Activated T-cell treated with anti-CD3 and anti-CD28 coated beads, Interleukin-2, amount 50 U/mL, for 72 hours (primary cell): Measurements from ENCODE around the gene MDGA2. TPM values are rescaled to one million over a fixed set of nuclear protein-coding genes. Genes with fewer than 3 reads are reported as not detected.
"Not testable (repeated sequence)": the region's sequence is repeated elsewhere in the genome, so short reads cannot be mapped to it uniquely, and the experiment has no call there.

Source experiments
- ATAC-seq, 2 donors: fragments of 150-1000 bp; cut with Tn5 transposase; replicated peaks in 1 of 2; 2 replicates each; pipeline ENCODE4 v1.10.0; 2021; ENCODE audit warnings: moderate library complexity in 2 of 2, mild to moderate bottlenecking in 1 of 2
- DNase-seq, 2 donors: peaks; one replicate each; pipeline ENCODE4 v3.0.0; 2021 to 2022; ENCODE audit warnings: mixed read lengths in 1 of 2
- H3K27ac Mint-ChIP-seq: one replicate; pipeline ENCODE4 v1.8.0; 2022; ENCODE audit warnings: mild to moderate bottlenecking, moderate library complexity, mixed read lengths
- H3K27me3 Mint-ChIP-seq: one replicate; pipeline ENCODE4 v1.8.0; 2022; ENCODE audit warnings: low read depth, mixed read lengths
- H3K36me3 Mint-ChIP-seq, 2 donors: one replicate each; pipeline ENCODE4 v1.8.0; 2022; ENCODE audit warnings: mixed read lengths in 2 of 2, mild to moderate bottlenecking in 1 of 2; ENCODE audit not compliant: insufficient read depth in 2 of 2
- H3K4me1 Mint-ChIP-seq: one replicate; pipeline ENCODE4 v1.8.0; 2022; ENCODE audit warnings: low read depth, mixed read lengths
- H3K4me3 Mint-ChIP-seq, 2 donors: one replicate each; pipeline ENCODE4 v1.8.0; 2022; ENCODE audit warnings: mild to moderate bottlenecking in 2 of 2, mixed read lengths in 2 of 2, moderate library complexity in 2 of 2
- H3K9me3 Mint-ChIP-seq, 2 donors: one replicate each; pipeline ENCODE4 v1.8.0; 2022; ENCODE audit warnings: mixed read lengths in 2 of 2
- total RNA-seq, 2 donors: library from RNA; stranded (reverse); gene quantifications; one replicate each; pipeline ENCODE4 v1.2.3, GENCODE V29; 2022

Gene MDGA2
- total RNA-seq, 2 donors from 2014 or later, result not detected

DNA sequence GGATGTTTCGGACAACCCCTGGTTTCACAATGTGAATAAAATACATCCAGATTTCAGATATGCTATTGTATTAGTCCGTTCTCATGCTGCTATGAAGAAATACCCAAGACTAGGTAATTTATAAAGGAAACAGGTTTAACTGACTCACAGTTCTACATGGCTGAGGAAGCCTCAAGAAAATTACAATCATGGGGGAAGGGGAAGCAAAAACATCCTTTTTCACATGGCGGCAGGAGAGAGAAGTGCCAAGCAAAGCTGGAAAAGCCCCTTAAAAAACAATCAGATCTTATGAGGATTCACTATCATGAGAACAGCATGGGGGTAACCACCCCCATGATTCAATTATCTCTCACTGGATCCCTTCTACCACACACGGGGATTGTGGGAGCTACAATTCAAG lies 451.7 kb downstream of the MDGA2 start:
- Mint-ChIP-seq H3K9me3 (peaks cover 3% of the 10 kb centered on the region in 2 donors), H3K27me3 (no peaks in the 10 kb centered on the region), H3K36me3 (no peaks in the 10 kb centered on the region), H3K27ac (no peak overlapping the region), H3K4me1 (no peaks in the 10 kb centered on the region), H3K4me3 (no peak overlapping the region)
- DNase-seq (no peak), ATAC-seq (no peak)

DNA sequence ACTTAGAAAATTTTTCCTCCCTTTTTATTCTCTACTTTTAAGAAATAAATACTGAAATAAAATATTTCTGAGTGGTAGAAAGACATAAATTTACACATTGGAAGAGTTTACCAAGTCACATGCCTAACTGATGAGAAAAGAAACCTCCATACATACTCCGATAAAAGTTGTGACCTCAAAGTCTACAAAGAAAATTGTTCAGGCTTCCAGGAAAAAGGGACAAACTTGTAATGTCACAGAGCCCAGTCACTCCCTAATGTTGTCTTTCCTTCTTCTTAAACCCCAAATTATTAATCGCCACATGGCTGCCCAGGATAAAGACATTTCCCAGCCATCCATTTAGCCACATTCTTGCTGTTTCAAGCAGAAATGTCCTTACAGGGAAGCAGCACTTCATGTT lies 455.3 kb downstream of the MDGA2 start:
- Mint-ChIP-seq H3K9me3 (peaks cover 3% of the 10 kb centered on the region in 2 donors), H3K4me1 (no peaks in the 10 kb centered on the region), H3K27ac (no peak overlapping the region), H3K27me3 (no peaks in the 10 kb centered on the region), H3K4me3 (no peak overlapping the region), H3K36me3 (no peaks in the 10 kb centered on the region)
- no peak for ATAC-seq
- DNase-seq, result no peak

DNA sequence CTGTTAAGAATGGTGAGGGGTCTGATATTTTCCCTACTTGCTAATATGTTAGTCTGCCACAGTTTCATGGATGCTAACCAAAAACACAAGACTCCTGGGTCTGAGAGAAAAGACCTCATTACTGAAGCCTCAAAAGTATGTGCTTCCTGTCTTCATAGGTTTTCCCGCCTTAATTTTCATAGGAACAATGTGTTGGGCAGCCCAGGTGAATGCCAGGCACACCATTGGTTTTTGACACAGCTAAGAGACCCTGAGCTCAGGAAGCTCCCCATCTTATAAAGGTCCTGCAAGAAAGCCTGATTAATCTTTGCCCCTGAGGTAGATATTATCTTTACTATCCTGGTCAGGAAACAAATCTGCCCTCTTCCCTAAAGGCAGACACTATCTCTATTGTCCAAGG lies 464.1 kb downstream of the MDGA2 start:
- H3K27ac Mint-ChIP-seq, result no peak overlapping the region
- no peaks in the 10 kb centered on the region for H3K4me1 Mint-ChIP-seq
- ATAC-seq, result no peak
- peaks cover 4 to 7% of the 10 kb centered on the region in 2 donors for H3K9me3 Mint-ChIP-seq
- no peak for DNase-seq
- H3K4me3 Mint-ChIP-seq, result no peak overlapping the region
- H3K27me3 Mint-ChIP-seq, result no peaks in the 10 kb centered on the region
- no peaks in the 10 kb centered on the region for H3K36me3 Mint-ChIP-seq

DNA sequence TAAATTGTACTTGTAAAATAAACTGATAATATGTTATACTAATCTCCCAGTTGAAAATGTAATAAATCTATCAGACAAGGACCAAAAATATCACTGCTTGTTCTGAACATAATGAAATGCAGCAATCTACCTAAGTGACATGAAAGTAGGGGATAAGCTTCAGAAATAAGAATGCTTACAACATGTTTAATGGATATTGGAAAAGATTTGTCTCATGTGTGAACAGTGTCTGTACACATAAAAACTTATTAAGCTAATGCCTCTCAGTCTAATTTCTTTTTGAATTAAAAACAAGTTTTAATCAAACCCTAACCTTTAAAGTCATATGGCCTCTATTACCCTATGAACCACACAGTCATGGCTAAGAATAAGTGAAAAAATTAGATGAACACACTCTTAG lies 465.3 kb downstream of the MDGA2 start:
- H3K9me3 Mint-ChIP-seq, result peaks cover 4 to 5% of the 10 kb centered on the region in 2 donors

DNA sequence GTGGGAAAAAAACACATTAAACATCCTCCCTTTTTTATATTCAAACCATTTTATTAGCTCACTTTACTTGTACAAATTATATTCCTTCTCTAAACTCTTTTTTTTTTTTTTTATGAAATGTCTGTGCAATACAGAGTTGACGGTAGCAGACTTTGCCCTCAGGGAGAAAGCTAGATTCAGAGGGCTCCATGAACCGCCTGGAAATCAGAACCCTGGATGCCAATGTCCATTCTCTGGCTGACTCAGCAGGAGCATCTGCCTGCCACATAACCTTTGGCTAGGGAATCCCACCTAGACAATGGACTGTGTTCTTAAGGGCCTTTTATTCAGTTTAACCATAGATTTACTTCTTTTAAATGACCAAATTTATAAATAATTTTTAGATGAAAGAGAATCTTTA lies 467.0 kb downstream of the MDGA2 start:
- DNase-seq, result no peak
- no peaks in the 10 kb centered on the region for H3K36me3 Mint-ChIP-seq
- no peak for ATAC-seq
- H3K27ac Mint-ChIP-seq, result no peak overlapping the region
- no peaks in the 10 kb centered on the region for H3K4me1 Mint-ChIP-seq
- H3K9me3 Mint-ChIP-seq, result peaks cover 3 to 4% of the 10 kb centered on the region in 2 donors
- no peak overlapping the region for H3K4me3 Mint-ChIP-seq
- H3K27me3 Mint-ChIP-seq, result no peaks in the 10 kb centered on the region

More for the DNA sequence above, 465.3 kb downstream of the MDGA2 start:
- H3K4me3 Mint-ChIP-seq, result no peak overlapping the region
- no peaks in the 10 kb centered on the region for H3K4me1 Mint-ChIP-seq
- H3K27ac Mint-ChIP-seq, result no peak overlapping the region
- H3K36me3 Mint-ChIP-seq, result no peaks in the 10 kb centered on the region
- DNase-seq (no peak), ATAC-seq (no peak)
- H3K27me3 Mint-ChIP-seq, result no peaks in the 10 kb centered on the region

DNA sequence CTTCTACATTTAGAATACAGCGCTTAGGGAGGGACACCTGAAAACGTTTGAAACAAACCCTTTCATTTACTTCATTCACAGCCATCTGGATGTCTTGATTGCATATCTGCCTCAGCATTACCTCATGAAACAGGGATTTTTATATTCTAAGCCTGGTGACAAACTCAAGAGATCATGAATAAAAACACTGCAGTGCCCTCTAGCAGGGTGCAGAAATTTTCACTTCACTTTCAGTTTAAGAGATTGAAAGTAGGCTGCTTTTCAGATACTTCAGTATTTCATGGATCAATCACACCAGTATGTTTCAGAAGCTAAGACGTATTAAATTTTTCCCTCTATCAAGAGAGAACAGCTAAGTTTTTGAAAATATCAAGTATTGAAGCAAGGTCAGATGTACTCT lies 467.8 kb downstream of the MDGA2 start:
- ATAC-seq, result no peak
- no peaks in the 10 kb centered on the region for H3K4me1 Mint-ChIP-seq
- no peak for DNase-seq
- no peaks in the 10 kb centered on the region for H3K36me3 Mint-ChIP-seq
- peaks cover 4 to 5% of the 10 kb centered on the region in 2 donors for H3K9me3 Mint-ChIP-seq
- H3K4me3 Mint-ChIP-seq, result no peak overlapping the region
- no peaks in the 10 kb centered on the region for H3K27me3 Mint-ChIP-seq
- no peak overlapping the region for H3K27ac Mint-ChIP-seq

DNA sequence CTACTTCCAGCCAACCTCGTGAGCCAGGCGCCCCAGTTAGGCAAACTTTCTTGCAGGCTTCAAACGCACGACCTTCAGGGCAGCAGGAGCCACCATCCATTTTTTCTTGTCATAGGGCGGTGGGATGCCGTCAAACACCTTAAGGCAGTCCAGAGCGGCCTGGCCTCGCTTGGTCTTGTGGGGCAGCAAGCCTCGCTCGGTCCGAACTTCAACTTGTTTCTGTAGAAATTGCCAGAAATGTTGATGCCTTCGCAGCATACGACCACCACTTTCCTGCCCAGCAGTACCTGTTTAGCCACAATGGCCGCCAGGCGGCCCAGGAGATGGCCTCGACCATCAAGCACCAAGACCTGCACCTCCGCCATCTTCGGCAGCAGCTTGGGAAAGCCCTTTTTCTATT lies 474.7 kb downstream of the MDGA2 start:
- H3K4me3 Mint-ChIP-seq, result no peak overlapping the region

DNA sequence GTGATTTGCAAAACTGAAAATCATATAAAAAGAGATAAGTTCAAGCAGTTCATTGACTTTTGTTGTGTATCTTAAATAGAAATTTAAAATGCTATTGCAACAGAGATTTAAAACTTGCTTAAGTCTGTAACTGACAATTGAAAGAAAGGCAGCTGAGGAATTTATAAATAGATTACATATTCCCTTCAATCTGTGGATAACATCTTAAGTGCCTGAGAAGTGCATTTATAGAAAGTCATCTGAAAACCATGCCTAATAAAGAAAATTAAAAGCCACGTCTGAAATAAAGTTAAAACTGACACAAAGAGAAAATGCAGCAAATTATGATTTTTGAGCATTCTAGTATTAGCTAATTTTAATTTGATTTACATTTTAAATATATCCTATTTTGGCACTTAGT lies 479.8 kb downstream of the MDGA2 start:
- Mint-ChIP-seq H3K36me3 (no peaks in the 10 kb centered on the region), H3K4me1 (no peaks in the 10 kb centered on the region), H3K27ac (no peak overlapping the region), H3K4me3 (no peak overlapping the region), H3K9me3 (peaks cover 0 to 1% of the 10 kb centered on the region in 2 donors), H3K27me3 (no peaks in the 10 kb centered on the region)
- ATAC-seq (no peak), DNase-seq (no peak)

More for the DNA sequence above, 474.7 kb downstream of the MDGA2 start:
- peaks cover 8 to 10% of the 10 kb centered on the region in 2 donors for H3K9me3 Mint-ChIP-seq
- DNase-seq, result no peak
- H3K27me3 Mint-ChIP-seq, result no peaks in the 10 kb centered on the region
- no peak overlapping the region for H3K27ac Mint-ChIP-seq
- no peaks in the 10 kb centered on the region for H3K36me3 Mint-ChIP-seq
- no peaks in the 10 kb centered on the region for H3K4me1 Mint-ChIP-seq
- ATAC-seq, result no peak

DNA sequence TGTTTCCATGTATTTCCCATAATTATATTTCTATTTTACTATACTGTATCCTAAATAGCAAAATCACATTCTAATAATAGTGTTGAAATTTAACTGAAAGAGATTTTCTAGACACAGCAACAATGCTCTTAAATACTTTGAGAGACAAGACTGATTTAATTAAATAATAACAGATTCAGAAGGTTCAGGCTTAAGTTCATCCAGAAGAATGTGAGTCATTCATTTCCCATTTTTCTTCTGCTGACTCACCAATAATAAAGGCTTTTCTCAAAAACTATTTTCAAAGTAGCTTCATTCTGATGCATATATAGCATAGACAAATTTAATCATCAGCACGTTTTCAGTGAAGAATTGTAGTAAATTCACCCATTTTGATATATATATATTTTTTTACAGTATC lies 481.4 kb downstream of the MDGA2 start:
- H3K4me3 Mint-ChIP-seq, result no peak overlapping the region
- no peak overlapping the region for H3K27ac Mint-ChIP-seq
- H3K27me3 Mint-ChIP-seq, result no peaks in the 10 kb centered on the region

DNA sequence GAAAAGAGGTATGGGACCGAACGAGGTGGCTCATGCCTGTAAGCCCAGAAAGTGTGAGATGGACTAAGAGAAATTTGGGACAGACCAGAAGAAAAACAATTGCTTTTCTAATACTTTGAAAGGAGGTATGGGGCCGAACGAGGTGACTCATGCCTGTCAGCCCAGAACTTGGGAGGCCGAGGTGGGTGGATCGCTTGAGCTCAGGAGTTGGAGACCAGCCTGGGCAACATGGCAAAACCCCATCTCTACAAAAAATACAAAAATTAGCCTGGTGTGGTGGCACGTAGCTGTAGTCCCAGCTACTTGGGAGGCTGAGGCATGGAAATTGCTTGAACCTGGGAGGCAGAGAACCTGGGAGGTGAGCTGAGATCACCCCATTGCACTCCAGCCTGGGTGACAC lies 483.2 kb downstream of the MDGA2 start:
- not testable (repeated sequence) for H3K4me3 Mint-ChIP-seq, H3K36me3 Mint-ChIP-seq, H3K9me3 Mint-ChIP-seq, H3K4me1 Mint-ChIP-seq, H3K27me3 Mint-ChIP-seq, ATAC-seq, H3K27ac Mint-ChIP-seq, DNase-seq

More for the DNA sequence above, 481.4 kb downstream of the MDGA2 start:
- Mint-ChIP-seq H3K9me3 (peaks cover 0 to 1% of the 10 kb centered on the region in 2 donors), H3K36me3 (no peaks in the 10 kb centered on the region), H3K4me1 (no peaks in the 10 kb centered on the region)
- DNase-seq (no peak), ATAC-seq (no peak)

DNA sequence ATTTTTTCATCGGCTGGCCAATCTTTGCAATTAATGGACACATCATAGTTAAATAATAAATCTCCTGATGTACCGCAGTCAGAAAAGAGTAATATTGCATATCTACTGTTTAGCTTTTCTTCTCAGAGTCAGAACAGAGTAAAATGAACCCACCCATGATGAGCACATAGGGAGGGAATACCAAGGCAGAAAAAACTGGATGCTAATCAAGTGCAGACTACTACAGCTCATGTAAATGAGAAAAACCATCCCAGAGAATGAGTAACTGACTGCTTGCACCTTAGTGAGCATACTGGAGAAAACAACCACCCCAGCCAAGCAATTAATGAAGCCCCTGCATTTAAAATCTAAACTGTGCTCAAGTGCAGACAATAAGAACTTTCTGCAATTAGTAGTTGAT lies 483.7 kb downstream of the MDGA2 start:
- H3K9me3 Mint-ChIP-seq, result peaks cover 0 to 1% of the 10 kb centered on the region in 2 donors

DNA sequence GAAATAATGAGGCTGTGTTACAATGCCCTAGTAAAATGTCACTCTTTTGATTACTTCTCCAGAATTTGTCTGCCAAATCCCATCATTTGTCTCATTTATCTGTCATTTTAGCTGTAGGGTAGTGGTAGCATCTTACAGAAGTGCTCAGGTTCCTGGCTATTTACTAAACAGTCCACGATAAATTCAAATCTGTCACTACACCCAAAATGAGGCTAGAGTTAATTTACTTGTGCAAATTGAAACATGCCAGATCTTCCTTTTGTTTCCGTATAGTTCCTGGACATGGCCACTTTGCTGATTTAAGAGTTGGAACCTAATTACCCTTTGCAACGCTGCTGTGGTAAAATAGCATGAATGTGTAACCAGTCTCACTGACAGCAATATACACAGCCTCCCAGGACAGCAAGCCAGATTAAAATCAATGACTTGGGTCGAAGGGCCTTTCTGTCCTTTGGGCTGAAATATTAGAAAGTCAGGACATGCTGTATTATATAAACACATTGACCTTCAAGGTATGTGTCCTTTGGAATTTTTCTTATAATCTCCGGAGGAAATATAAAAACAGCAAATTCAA lies 485.4 kb downstream of the MDGA2 start:
- H3K4me1 Mint-ChIP-seq, result no peaks in the 10 kb centered on the region
- H3K27me3 Mint-ChIP-seq, result no peaks in the 10 kb centered on the region
- no peak overlapping the region for H3K27ac Mint-ChIP-seq
- ATAC-seq (no peak), DNase-seq (no peak)
- no peak overlapping the region for H3K4me3 Mint-ChIP-seq
- peaks cover 0 to 1% of the 10 kb centered on the region in 2 donors for H3K9me3 Mint-ChIP-seq
- H3K36me3 Mint-ChIP-seq, result no peaks in the 10 kb centered on the region

More for the DNA sequence above, 483.7 kb downstream of the MDGA2 start:
- Mint-ChIP-seq H3K4me3 (no peak overlapping the region), H3K4me1 (no peaks in the 10 kb centered on the region), H3K27ac (no peak overlapping the region), H3K36me3 (no peaks in the 10 kb centered on the region), H3K27me3 (no peaks in the 10 kb centered on the region)
- no peak for ATAC-seq
- no peak for DNase-seq

DNA sequence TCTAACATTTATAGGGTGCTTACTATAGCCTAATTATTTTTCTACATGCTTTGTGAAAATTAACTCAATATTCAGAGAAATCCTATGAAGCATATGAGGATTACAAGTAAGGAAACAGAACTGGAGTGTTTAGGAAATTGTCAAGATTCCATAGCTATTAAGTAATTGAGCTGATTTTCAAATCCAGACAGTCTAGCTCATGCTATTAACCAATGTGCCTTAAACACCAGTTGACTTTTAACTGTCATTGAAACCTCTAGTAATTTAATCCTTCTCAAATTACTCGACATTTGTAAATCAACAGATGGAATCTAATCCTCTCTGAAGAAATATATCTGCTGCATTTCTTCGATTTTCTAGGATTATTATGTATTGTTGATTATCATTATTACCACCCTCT lies 488.9 kb downstream of the MDGA2 start:
- ATAC-seq (no peak), DNase-seq (no peak)
- Mint-ChIP-seq H3K4me1 (no peaks in the 10 kb centered on the region), H3K4me3 (no peak overlapping the region), H3K27me3 (no peaks in the 10 kb centered on the region), H3K36me3 (no peaks in the 10 kb centered on the region), H3K27ac (no peak overlapping the region), H3K9me3 (peaks cover 5 to 6% of the 10 kb centered on the region in 2 donors)

DNA sequence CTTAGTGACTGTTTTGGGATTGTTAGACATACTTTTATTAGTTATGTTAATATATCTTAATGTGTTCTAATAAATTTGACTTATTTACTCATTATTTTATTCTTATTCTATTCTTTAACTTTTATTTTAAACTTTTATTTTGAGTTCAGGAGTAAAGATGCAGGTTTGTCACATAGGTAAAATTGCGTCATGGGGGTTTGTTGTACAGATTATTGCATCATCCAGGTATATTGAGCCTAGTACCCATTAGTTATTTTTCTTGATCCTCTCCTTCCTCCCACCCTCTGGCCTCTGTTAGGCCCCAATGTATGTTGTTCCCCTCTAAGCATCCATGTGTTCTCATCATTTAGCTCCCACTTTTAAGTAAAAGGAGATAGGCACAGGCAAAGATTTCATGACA lies 495.5 kb downstream of the MDGA2 start:
- Mint-ChIP-seq H3K9me3 (peaks cover 5 to 6% of the 10 kb centered on the region in 2 donors), H3K36me3 (no peaks in the 10 kb centered on the region), H3K27ac (no peak overlapping the region), H3K4me1 (no peaks in the 10 kb centered on the region), H3K27me3 (no peaks in the 10 kb centered on the region), H3K4me3 (no peak overlapping the region)
- DNase-seq, result no peak
- ATAC-seq, result no peak
